GM12891 (cell line): ENCODE data around the gene CEP57.

ENCODE experiments used
- PAX5 ChIP-seq: IDR thresholded peaks from 2 replicates; pipeline ENCODE4 v1.6.1; 2011; ENCODE audit warnings: low read length, moderate library complexity, mild to moderate bottlenecking; ENCODE audit not compliant: insufficient read depth, severe bottlenecking
- POLR2A ChIP-seq: IDR thresholded peaks from 2 replicates; pipeline ENCODE4 v1.6.1; 2011; ENCODE audit warnings: low read depth, low read length, control low read depth
- POLR2AphosphoS5 ChIP-seq: IDR thresholded peaks from 2 replicates; pipeline ENCODE4 v1.6.1; 2011; ENCODE audit warnings: low read depth, low read length, control low read depth
- SPI1 ChIP-seq: IDR thresholded peaks from 2 replicates; pipeline ENCODE4 v1.6.1; 2011; ENCODE audit warnings: low read depth, low read length, control low read depth
- TAF1 ChIP-seq: IDR thresholded peaks from 2 replicates; pipeline ENCODE4 v1.6.1; 2011; ENCODE audit warnings: low read depth, low read length, control low read depth

GRCh38 chr11:95789506-95790122 is 684 bp upstream of the CEP57 start, which contains the start of gene FAM76B:
- TF ChIP-seq POLR2A: peak; percentile 73
- peak; percentile 52 for TF ChIP-seq SPI1
- TF ChIP-seq POLR2AphosphoS5: peak; percentile 67; the same call in 1 of the 2 replicates
- peak; percentile 59 for TF ChIP-seq TAF1
- peak; percentile 41 for TF ChIP-seq PAX5
